Measurements from ENCODE around the gene KLRF1.
A peak's percentile ranks its signal among the peaks of the same experiment; 100 is the strongest.
"Not testable (repeated sequence)": the region's sequence is repeated elsewhere in the genome, so short reads cannot be mapped to it uniquely, and the experiment has no call there.

KLRF1 gene

DNA sequence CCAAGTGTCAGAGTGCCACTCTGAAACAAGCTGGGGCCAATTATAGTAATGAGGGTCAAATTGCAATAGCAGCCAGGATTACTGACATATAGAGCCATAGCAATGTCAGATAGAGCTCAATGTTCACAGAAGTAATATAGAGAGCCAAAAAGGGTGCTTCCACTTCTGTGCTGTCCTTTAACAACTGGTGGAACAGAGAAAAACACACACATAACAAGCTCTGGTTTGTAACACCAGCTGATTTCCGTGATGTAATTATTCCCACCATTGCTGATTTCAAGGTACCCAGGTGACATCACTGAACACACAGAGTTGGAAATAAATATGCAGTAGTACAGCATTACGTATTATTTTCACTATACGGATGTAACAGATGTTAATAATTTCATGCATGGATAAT, 44.9 kb downstream of the KLRF1 start:
- no peak for DNase-seq

DNA sequence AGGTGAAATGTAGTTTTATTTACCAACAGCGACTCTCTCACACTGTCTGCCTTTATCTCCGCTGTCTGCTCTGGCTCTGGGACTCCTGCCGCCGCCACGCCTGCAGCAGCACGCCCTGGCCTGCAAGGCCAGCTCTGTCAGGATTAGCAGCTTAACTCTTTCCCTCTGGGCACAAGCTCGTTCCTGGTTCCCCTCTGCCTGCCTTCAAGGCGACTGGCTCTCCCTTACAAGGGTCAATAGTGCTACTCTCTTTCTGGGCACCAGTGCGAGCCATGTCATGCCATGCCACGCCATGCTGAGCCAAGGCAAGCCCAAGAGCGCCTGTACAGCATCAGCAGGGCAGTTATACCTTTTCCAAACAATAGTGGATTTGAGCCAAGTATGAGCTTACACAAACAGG, 45.5 kb downstream of the KLRF1 start:
- no peak for DNase-seq

DNA sequence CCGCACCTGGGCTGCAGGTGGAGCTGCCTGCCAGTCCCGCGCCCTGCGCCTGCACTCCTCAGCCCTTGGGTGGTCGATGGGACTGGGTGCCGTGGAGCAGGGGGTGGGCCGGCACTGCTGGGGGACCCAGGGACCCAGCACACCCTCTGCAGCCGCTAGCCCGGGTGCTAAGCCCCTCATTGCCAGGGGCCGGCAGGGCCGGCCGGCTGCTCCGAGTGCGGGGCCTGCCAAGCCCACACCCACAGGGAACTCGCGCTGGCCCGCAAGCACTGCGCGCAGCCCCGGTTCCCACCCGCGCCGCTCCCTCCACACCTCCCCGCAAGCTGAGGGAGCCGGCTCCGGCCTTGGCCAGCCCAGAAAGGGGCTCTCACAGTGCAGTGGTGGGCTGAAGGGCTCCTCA, 48.8 kb downstream of the KLRF1 start:
- DNase-seq = not testable (repeated sequence)

DNA sequence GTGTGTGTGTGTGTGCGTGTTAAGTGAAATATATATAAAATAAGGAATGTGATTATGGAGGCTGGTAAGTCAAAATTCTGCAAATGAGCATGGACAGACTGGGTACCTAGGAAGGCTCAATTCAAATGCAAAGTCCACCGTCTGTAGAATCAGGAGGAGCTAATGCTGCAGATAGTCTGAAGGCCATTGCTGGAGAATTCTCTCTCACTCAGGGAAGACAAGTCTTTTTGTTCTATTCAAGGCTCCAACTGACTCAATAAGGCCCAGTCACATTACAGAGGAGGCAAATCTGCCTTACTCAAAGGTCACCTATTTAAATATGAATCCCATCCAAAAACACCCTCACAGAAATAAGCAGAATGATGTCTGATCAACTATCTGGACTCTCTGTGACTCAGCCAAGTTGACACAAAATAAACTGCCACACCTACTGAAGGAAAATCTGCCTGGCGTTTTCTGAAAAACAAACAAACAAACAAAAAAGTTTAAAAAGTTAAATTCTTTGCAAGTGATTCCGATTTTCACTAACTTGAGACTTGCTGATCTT, 53.3 kb downstream of the KLRF1 start:
- no peak for DNase-seq

DNA sequence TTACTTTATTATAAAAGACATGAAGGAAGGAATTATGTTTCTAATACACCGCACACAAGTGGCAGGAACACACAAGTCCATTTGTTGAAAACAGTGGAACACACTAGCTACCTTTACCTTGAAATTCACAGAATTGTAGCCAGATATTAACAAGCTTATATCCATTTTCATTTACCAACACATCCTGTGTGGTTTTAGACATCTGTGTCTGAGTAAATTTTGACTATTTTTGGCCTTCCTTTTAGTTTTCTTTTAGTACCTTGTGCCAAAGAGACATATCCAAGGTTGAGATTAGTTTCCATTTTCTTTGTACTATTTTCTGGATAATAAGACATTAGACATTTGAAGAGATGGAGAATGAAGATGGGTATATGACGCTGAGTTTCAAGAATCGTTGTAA, 54.0 kb downstream of the KLRF1 start, which contains the start of gene KLRF2:
KLRF2 (plus strand) TSS at position 244 of the 400 bp plus-strand sequence; CDS start at position 351, 107 bp downstream.
- DNase-seq = no peak

DNA sequence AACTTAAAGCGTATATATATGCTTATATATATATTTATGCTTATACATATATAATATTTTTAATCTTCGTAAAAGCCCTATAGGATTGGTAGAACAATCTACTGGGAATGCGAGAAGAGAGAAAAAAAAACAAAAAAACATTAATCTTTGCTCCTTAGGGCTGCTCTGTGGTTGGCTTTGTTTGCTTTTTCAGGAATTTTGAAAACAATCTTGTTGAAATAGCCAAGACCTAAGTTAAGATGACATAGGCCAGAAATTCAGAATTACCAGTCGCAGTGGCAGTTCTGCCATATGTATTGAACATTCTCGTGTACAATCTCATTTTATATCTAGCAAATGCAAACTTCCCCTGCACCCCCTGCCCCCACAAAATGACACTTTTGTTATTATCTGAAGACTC, 54.7 kb downstream of the KLRF1 start:
- no peak for DNase-seq

DNA sequence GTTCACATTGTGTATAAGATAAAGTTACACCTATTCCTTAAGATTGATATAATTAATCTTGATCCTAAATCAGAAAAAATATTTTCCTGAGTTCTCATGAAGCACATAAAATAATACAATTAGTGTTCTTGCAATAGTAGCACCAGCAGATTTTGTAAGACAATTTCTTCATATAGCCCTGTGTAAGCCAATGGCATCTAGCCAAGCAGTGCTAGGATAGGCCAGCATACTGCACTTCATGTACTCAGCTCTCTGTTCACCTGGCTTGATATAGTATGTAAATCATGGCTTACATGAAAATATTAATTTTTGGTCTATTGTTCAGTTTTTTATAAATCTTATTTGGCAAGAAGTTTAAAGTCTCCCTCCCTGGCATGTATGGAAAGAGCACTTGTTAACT, 55.9 kb downstream of the KLRF1 start:
- DNase-seq = peak; percentile 60 to 70

DNA sequence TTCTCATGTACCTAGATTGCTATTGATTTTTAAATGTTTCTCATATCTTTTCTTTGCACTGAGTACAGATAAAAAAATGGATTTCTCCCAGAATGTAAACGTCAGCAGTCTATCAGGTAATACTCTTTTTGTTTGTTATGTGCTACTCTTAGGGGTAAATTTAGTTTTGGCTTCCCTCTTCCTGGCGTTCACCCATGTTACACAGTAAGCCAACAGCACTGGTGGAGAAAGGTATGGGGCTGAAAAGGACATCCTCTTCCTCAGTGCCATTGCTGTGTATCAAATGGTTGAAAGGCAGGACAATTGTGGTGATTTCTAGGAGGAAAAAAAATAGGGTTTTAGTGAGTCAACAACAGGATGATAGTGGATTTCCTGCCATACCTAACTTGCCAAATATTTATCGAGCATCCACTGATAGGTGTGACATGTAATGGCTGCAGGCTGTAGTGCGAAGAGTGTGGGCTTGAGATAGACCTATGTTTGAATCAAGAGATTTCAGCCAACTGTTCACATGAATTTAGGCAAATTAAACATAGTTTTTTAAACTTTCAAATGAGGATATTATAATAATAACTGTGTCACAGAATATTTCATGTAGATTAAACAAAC, 61.5 kb downstream of the KLRF1 start:
- no peak for DNase-seq

Measured in AML-193 (cell line).